Coronary artery (tissue), 2 donors: ENCODE measurements around the gene OPCML.

ENCODE experiments used
- DNase-seq: peaks from one replicate; pipeline ENCODE4 v3.0.0-alpha.2; 2017; ENCODE audit warnings: low spot score
- H3K27ac ChIP-seq, 2 donors: fragments of 200-600 bp; sonication (generic); one replicate each; pipeline ENCODE4 v1.5.1; 2016 to 2019
- H3K4me3 ChIP-seq: fragments of 200-600 bp; sonication (generic); 2 replicates; pipeline ENCODE4 v1.5.1; 2016; ENCODE audit warnings: mild to moderate bottlenecking, moderate library complexity
- CTCF ChIP-seq: fragments of 200-600 bp; sonication (generic); IDR thresholded peaks from one replicate; pipeline ENCODE4 v1.5.1; 2019; ENCODE audit warnings: antibody characterized with exemption

Gene OPCML

GRCh38 chr11:133382131-133382812 is 150.0 kb downstream of the OPCML start:
- Histone ChIP-seq H3K27ac (no peak overlapping the region), H3K4me3 (no peak overlapping the region)
- no peak for TF ChIP-seq CTCF
- DNase-seq = no peak

- H3K27ac ChIP-seq = no peak overlapping the region
- TF ChIP-seq CTCF = no peak
- no peak for DNase-seq
Measured at GRCh38 chr11:133381761-133382130, 150.6 kb downstream of the OPCML start.

GRCh38 chr11:133366147-133366546 is 166.2 kb downstream of the OPCML start:
- no peak overlapping the region for H3K27ac ChIP-seq
- DNase-seq = no peak
- TF ChIP-seq CTCF = no peak

More at GRCh38 chr11:133381761-133382130, 150.6 kb downstream of the OPCML start:
- no peak overlapping the region for H3K4me3 ChIP-seq

GRCh38 chr11:133362916-133363315 is 169.4 kb downstream of the OPCML start:
- TF ChIP-seq CTCF = no peak
- Histone ChIP-seq H3K27ac (no peak overlapping the region), H3K4me3 (no peak overlapping the region)
- no peak for DNase-seq

More at GRCh38 chr11:133366147-133366546, 166.2 kb downstream of the OPCML start:
- no peak overlapping the region for H3K4me3 ChIP-seq

GRCh38 chr11:133362156-133362555 is 170.1 kb downstream of the OPCML start:
- no peak for DNase-seq
- Histone ChIP-seq H3K4me3 (no peak overlapping the region), H3K27ac (no peak overlapping the region)
- TF ChIP-seq CTCF = no peak

- no peak for TF ChIP-seq CTCF
- H3K4me3 ChIP-seq = no peak overlapping the region
- no peak for DNase-seq
- no peak overlapping the region for H3K27ac ChIP-seq
Measured at GRCh38 chr11:133361689-133361994, 170.7 kb downstream of the OPCML start.

- DNase-seq = no peak
- H3K4me3 ChIP-seq = no peak overlapping the region
- no peak for TF ChIP-seq CTCF
- H3K27ac ChIP-seq = no peak overlapping the region
Measured at GRCh38 chr11:133360860-133361688, 171.2 kb downstream of the OPCML start.
